Astrocyte (in vitro differentiated cells and primary cell): ENCODE measurements around the gene TIMP4.

Experiments
- EZH2 ChIP-seq: IDR thresholded peaks from 2 replicates; pipeline ENCODE4 v1.6.1; 2012; ENCODE audit warnings: mild to moderate bottlenecking, low read length, inconsistent platforms; ENCODE audit not compliant: insufficient read depth
- TF ChIP-seq, protein P1 (sequence below): IDR thresholded peaks from 2 replicates; pipeline ENCODE4 v1.5.1; 2011; ENCODE audit warnings: low read depth, mild to moderate bottlenecking, inconsistent platforms, low read length, moderate library complexity; ENCODE audit not compliant: insufficient read depth

DNA sequence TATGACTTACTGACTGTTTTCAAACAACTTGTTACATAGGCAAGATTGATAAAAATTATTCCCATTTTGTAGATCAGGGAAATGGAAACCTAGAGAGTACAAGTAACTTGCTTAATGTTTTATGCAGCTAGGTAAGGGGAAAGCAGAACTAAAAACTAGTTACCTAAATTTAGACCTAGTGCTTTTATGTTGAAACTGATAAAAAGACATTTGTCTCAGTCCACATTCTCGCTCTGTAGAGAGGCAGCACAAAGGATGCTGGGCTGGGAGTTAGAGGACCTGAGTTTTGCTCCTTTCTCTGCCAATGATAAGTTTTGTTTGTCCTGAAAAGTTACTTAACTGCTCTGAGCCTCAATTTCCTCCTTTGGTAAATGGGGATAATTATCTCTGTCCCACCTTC is 17.4 kb downstream of the TIMP4 start:
- TF ChIP-seq, protein P1, sequence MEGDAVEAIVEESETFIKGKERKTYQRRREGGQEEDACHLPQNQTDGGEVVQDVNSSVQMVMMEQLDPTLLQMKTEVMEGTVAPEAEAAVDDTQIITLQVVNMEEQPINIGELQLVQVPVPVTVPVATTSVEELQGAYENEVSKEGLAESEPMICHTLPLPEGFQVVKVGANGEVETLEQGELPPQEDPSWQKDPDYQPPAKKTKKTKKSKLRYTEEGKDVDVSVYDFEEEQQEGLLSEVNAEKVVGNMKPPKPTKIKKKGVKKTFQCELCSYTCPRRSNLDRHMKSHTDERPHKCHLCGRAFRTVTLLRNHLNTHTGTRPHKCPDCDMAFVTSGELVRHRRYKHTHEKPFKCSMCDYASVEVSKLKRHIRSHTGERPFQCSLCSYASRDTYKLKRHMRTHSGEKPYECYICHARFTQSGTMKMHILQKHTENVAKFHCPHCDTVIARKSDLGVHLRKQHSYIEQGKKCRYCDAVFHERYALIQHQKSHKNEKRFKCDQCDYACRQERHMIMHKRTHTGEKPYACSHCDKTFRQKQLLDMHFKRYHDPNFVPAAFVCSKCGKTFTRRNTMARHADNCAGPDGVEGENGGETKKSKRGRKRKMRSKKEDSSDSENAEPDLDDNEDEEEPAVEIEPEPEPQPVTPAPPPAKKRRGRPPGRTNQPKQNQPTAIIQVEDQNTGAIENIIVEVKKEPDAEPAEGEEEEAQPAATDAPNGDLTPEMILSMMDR, result no peak
- no peak for TF ChIP-seq EZH2
